MM.1S (cell line): ENCODE measurements around the gene NKX2-3.

Source experiments
- CTCF ChIP-seq: fragments of 300-600 bp; sonication (generic); IDR thresholded peaks from 2 replicates; pipeline ENCODE4 v1.5.1; 2016; ENCODE audit warnings: antibody characterized with exemption, low read length, mixed read lengths
- EZH2 ChIP-seq: fragments of 300-600 bp; sonication (generic); optimal IDR thresholded peaks from 2 replicates; pipeline ENCODE3; 2017; ENCODE audit warnings: low read depth, mild to moderate bottlenecking, antibody characterized with exemption, low read length, mixed read lengths

GRCh38 chr10:99534939-99535763 is 2.4 kb downstream of the NKX2-3 start:
- TF ChIP-seq CTCF = no peak
- TF ChIP-seq EZH2 = no peak
